Renal cortex interstitium (tissue), 11 donors: Measurements from ENCODE around the gene FAM83B. TPM values are rescaled to one million over a fixed set of nuclear protein-coding genes. Genes with fewer than 3 reads are reported as not detected.
"Not testable (repeated sequence)": the region's sequence is repeated elsewhere in the genome, so short reads cannot be mapped to it uniquely, and the experiment has no call there.

Source experiments
- DNase-seq, 11 donors: peaks; one replicate each; pipeline ENCODE4 v3.0.0-alpha.2; 2013; ENCODE audit warnings: low read depth in 9 of 11, low spot score in 4 of 11; ENCODE audit errors: extremely low read depth in 1 of 11
- polyA plus RNA-seq, 3 donors: library from polyadenylated mRNA; unstranded; fragments of 120-200 nt; gene quantifications; one replicate each; pipeline ENCODE4 v1.2.1, GENCODE V29; 2013; ENCODE audit not compliant: insufficient read length in 3 of 3

FAM83B gene
- polyA plus RNA-seq, 3 donors, result 7.5 to 12.7 (median 7.8) TPM

DNA sequence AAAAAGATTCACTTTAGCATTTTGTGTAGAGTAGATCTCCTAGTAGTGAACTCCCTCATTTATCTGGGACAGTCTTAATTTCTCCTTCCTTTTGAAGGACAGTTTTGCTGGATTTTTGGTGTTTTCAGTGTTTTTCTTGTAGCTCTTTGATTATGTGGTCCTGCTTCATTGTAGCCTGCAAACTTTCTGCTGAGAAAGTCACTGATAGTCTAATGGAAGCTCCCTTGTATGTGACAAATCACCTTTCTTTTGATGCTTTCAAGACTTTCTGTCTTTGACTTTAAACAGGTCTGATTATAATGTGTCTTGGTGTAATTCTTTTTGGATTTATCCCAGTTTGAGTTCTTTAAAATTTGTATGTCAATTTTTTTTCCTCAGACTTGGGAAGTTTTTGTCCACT is 86.1 kb downstream of the FAM83B start:
- no peak for DNase-seq

DNA sequence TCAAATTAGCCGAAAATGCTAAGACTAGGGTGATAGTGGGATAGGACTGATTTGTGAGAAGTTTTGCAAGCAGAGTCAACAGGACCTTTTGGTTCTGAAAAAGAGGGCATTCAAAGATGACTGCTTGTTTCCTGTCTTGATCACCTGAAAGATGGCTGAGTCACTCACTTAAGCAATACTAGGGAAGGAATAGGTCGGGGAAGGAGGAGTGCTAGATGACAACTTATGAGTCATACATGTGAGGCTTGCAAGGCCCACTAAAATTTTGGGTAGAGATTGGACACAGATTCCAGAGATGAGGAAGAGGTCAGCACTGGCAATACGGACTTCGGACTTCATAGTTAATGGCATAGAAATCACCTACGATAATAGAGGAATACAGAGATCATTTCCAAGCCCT is 89.2 kb downstream of the FAM83B start:
- no peak for DNase-seq

DNA sequence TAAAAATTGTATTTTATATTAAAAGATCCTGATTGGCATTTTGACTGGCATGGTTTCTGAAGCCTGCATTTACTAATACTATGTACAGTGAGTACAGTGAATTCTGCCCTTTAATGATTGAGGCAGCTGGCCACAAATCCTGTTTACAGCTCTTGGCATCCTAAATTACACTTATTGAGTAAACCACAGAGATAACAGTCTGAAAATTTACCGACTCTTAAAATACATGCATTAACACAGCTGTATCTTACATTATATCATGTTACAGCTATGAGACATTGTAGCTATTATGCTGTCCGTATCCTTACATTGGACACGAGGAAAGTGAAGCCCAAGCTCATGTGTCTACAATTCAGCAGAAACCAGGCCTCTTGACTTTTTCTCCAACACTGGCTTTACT is 90.8 kb downstream of the FAM83B start:
- DNase-seq, result no peak

DNA sequence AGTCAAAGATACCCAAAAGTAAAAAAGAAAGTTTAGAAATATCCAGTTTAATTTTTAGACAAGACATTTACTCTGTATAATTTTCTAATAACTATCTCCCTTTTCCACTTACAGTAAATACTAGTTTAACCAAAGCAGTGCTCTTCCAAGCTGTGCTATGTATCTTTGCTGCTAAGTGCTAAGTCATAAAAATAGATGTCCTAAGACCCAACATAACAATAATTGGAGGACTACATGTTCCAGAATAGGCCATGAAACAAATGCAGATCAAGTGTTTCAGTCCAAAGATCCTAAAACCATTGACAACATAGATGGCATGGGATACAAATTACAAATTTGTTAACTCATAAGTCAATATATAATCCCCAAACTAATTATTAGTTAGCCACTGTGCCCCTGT is 111.1 kb downstream of the FAM83B start:
- DNase-seq, result no peak

DNA sequence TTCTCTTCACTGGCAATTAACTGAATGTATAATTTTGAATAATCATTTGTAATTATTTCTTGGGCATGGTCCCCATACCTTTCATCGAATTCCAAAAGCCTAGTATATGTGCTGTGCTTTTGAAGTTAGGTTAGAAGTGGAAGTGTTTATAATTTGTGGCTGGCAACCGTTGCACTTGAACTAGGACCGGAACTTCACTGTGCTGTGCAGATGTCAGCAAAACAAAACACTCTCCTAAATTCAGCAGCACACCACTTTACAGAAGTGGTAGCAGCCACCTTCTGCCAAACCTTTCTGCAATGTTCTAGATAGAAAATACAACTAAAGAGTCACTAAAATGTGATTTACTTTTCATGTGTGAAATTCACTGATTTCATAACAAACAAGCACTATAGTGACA is 111.9 kb downstream of the FAM83B start:
- DNase-seq, result no peak

DNA sequence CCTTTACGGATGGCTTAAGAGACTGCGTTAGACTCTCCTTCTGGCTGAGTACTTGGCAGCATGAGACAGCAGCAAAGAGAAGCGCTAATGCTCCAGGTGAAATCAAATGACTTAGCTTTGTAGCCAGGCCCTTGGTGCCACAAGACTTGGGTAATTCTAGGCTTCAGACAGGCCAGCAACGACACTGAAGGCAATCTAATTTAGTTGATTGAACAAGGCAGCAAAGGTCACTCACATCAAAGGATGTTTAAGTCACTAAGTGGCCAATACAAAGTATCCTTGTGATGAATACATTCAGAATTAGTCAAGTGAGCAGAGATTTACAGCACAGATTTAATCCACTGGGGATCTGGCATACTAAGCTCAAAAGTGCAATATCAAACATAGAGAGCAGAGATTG is 113.2 kb downstream of the FAM83B start:
- no peak for DNase-seq

DNA sequence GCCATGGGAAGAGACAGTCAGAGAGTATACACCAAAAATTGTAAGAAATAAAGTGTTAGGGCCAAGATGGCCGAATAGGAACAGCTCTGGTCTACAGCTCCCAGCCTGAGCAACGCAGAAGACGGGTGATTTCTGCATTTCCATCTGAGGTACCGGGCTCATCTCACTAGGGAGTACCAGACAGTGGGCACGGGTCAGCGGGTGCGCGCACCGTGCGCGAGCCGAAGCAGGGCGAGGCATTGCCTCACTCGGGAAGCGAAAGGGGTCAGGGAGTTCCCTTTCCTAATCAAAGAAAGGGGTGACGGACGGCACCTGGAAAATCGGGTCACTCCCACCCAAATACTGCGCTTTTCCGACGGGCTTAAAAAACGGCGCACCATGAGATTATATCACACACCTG is 114.8 kb downstream of the FAM83B start:
- DNase-seq, result not testable (repeated sequence)

DNA sequence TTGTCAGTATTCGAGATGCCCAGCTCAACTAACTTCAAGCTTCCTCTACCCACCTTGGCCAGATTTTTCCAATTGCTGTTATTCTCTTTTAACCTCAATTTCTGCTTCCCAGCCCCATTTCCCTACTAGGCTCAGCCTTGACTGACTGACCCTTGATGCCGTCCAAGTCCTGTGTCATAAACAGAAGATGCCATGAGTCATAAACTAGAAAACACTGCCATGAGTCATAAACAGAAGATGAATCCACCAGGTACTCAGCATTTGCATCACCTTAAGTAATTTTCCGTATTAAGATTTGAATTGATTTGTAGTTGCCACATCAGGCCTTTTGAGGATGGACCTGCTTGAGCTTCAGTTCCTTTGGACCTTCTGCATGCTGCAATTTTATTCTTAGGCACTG is 123.8 kb downstream of the FAM83B start:
- DNase-seq, result no peak

DNA sequence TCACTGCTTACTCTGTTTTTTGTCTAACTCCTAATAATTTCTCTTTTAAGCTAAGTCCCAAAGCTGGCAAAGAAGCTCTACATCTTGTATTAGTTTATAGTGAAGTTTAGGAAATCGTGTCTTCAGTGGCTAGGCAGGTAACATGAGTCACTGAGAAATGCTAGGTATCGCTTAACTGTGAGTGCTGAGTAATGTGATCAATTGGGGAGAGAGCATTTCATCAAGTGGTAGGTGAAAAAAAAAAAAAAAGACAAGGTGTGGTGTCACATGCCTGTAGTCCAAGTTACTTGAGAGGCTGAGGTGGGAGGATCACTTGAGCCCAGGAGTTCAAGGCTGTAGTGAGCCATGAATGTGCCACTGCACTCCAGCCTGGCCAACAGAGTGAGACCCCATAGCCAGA is 125.3 kb downstream of the FAM83B start:
- DNase-seq, result no peak

DNA sequence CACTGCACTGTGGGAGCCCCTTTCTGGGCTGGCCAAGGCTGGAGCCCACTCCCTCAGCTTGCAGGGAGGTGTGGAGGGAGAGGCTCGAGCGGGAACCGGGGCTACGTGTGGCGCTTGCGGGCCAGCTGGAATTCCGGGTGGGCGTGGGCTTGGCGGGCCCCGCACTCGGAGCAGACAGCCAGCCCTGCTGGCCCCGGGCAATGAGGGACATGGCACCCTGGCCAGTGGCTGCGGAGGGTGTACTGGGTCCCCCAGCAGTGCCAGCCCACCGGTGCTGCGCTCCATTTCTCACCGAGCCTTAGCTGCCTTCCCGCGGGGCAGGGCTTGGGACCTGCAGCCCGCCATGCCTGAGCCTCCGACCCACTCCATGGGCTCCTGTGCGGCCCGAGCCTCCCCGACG is 132.6 kb downstream of the FAM83B start:
- DNase-seq, result not testable (repeated sequence)

DNA sequence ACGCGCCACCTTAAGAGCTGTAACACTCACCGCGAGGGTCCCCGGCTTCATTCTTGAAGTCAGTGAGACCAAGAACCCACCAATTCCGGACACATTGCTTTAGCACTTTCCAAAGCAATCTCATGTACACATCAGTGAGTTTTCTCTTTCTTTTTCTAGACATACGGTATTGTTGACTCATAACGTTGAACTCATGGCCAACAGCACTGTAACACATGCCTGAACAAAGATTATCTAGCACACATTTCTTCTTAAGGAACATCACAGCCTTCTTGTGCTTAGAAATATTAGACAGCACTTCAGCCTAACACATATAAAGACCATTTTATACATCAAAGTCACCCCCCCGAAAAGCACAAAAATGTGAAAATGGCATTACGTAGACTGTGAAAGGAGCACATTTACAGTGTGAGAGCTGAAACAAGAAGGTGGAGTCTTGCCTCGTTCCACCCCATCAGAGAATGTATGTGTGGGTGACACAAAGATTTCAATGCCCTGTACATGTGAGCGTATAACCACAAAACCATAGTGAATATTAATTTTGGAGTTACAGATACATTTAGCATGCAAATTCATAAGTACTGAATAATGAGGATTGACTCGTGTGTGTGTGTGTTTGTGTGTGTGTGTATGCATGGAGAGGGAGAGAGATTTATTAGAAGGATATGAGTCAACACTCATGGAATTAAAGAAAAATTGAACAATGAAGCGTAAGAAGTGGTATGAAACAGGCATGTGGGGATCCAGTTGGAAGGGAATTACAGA is 134.1 kb downstream of the FAM83B start:
- no peak for DNase-seq

DNA sequence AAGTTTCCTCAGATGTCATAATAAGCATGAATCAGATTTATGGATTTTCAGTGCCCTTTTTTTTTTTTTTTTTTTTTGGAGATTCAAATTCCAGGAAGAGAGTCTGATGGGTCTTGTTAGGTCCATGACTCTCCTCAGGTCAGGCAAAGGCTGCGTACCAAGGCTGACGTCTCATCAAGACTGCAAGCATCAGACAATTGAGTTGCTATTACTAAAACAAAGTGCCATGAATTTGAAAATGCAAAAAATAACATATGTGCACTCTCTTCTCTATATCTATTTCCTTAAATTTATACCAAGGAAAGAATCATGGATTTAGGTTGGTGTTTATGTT is 134.7 kb downstream of the FAM83B start:
- no peak for DNase-seq

DNA sequence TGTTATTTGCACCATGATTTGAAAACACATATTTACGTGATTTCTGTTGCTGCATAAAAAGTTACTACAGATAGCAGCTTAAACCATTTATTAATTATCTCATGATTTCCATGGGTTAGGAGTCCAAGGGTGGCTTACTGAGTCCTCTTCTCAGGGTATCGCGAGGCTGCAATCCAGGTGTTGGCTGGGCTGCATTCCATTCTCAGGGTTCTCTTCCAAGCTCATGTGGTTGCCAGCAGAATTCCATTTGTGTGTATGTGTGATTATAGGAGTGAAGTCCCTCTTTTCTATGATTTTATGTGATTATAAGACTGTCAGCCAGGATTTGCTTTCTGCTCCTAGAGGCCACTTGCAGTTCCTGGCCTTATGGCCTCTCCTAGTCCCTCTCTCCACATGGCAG is 135.1 kb downstream of the FAM83B start:
- DNase-seq, result no peak

DNA sequence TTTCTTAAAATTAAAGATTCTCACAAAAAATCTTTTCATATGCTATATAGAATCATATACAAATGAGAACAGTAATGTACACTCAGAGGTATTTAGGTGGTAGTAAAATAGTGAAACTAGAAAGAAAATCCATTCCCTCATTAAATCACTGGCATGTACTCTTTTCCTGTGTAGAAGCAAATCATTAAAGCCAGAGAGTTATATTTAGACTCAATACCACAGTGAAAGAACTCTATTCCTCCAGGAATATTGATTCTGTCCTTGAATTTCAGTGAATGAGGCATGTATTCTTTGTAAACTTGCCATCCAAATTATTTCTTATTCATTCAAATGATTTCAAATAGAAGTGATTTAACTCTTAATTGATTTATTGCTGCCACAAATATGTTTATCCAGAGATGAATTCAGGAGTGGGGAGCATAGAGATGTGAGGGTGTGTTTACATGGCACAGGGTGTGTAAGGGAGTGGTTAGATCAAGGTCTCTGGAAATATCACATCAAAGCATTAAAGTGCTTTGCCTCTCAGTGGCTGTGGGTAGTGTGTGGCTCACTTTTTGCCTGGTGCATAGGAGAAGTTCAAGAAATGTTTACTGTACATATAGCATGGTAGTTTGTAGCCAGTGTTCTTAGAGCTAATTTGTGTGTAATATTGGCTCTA is 141.2 kb downstream of the FAM83B start:
- no peak for DNase-seq

DNA sequence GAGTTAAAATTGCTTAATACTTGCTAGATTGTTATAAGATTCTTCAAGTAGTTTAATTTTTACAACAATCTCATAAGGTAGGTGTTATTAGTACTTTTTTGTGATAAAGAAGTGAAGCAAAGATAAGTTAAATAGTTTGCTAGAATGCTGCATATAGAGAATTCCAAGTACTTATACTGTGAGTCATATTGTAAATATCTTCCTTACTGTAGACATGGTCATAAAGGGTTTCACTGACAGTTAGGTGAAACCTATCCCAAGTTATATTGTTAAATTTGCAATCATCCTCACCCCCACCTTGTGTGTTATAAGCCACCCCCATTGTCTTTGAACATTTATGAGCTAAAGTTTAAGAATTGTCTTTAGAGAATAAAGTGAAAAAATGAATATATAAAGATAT is 142.0 kb downstream of the FAM83B start:
- DNase-seq, result no peak

DNA sequence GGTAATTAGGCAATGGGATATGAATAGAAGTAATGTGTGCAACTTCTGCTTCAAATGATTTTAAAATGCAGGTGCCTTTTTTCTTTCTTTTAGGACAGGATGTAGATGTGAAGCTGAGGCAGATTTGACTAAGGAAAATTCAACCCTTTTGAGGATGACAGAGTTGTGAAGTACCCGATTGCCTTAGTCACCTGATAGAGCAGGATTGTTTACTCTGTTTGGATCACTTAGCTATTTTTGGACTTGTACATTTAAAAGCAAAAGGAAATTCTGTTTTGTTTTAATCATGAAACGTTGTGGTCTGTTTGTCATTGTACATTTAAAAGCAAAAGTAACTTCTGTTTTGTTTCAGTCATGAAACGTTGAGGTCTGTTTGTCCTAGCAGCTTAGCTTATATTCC is 143.4 kb downstream of the FAM83B start:
- no peak for DNase-seq
